Suppressor macrophage treated with lipopolysaccharide for 4 hours (primary cell): Measurements from ENCODE around the gene ZCCHC4.
A peak's percentile ranks its signal among the peaks of the same experiment; 100 is the strongest.
"Not testable (repeated sequence)": the region's sequence is repeated elsewhere in the genome, so short reads cannot be mapped to it uniquely, and the experiment has no call there.

ENCODE experiments used
- DNase-seq: peaks from one replicate; pipeline ENCODE4 v3.0.0-alpha.2; 2020

ZCCHC4 gene

DNA sequence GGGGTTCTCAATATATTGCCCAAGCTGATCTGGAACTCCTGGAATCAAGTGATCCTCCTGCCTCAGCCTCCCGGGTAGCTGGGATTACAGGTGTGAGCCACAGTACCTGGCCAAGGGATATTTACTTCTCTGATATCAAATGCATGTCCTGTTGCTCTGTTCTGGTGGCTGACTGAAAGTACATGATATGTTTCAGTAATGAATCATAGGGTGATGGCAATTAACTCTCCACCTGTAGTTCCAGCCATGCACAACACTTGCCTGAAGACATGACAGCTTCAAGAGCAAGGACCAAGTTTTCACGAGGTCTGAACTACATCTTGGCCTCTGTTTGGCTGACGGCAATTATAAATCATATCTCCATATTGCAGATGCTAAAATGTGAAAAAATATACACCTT lies 9.1 kb downstream of the ZCCHC4 start:
- no peak for DNase-seq

GRCh38 chr4:25328463-25328862 lies 15.9 kb downstream of the ZCCHC4 start:
- not testable (repeated sequence) for DNase-seq

GRCh38 chr4:25330335-25330734 lies 17.8 kb downstream of the ZCCHC4 start:
- DNase-seq, result no peak

- DNase-seq, result no peak
These were observed 18.6 kb downstream of the ZCCHC4 start for GRCh38 chr4:25330905-25331808.

GRCh38 chr4:25343671-25344070 lies 31.1 kb downstream of the ZCCHC4 start:
- DNase-seq, result no peak

- no peak for DNase-seq
These were observed 33.2 kb downstream of the ZCCHC4 start for GRCh38 chr4:25345744-25346143.

DNA sequence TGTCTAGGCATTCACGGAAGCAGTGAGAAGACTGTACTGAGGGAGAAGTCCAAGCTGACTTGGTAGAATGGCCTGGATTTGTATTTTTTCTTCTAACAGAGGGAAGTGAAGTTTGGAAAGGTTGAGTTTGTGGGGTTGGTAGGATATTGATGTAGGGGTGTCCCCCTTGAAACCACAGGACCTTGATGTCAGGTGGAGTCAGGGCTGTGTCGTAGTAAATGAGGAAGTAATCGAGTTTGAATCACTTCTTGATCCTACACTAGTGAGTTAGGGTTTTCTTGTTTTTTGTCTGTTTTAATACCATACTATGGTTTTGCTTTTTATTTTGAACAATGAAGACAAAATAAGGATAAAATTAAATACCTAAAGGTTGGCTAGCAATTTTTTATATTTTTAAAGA lies 34.3 kb downstream of the ZCCHC4 start:
- peak; percentile 10 for DNase-seq

DNA sequence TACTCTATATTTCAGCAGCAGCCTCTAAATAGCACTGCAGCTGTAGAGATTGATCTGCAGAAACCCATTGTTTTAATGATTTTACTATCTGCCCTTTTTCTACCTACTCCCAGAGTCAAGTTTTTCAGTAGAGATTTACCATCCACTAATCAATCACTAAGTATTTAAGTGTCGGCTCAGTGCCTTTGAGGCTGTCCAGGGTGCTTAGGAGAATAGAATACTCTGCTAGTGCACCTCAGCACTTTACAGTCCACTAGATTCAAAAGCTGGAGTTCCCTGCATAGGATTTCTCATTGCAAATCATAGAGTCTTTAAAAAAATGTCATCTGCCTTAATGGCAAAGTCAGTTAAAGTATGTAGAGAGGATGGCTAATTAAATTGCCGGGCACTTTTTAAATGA lies 34.9 kb downstream of the ZCCHC4 start:
- DNase-seq, result no peak

DNA sequence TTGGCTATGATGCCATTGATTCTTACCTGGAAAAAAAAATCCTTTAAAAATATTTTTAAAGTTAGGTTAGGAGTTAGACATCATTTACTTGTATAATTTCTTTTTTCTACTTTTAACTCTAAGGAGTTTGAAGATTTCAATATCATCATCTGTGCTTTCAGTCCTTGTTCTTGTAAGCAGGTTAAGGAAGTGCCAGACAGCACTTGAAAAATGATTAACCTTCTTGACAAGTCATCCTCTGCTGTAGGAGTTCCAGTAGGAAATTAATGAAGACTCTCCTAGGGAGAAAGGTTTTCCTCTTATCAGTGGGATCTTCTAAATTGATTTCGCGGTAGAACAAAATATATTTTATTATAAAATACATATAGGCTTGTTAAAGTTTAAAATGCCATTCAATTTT lies 35.4 kb downstream of the ZCCHC4 start:
- DNase-seq, result no peak

GRCh38 chr4:25350561-25350960 lies 38.0 kb downstream of the ZCCHC4 start:
- DNase-seq, result no peak

- DNase-seq, result no peak
These were observed 39.3 kb downstream of the ZCCHC4 start for GRCh38 chr4:25351777-25352416.

- no peak for DNase-seq
These were observed 43.5 kb downstream of the ZCCHC4 start for GRCh38 chr4:25356068-25356467.

- no peak for DNase-seq
These were observed 46.1 kb downstream of the ZCCHC4 start for GRCh38 chr4:25358515-25359275.

GRCh38 chr4:25361253-25361652 lies 48.7 kb downstream of the ZCCHC4 start:
- DNase-seq, result no peak

- peak; percentile 69 for DNase-seq
These were observed 54.5 kb downstream of the ZCCHC4 start for GRCh38 chr4:25367004-25367621.

- DNase-seq, result no peak
These were observed 55.3 kb downstream of the ZCCHC4 start for GRCh38 chr4:25367877-25368276.

DNA sequence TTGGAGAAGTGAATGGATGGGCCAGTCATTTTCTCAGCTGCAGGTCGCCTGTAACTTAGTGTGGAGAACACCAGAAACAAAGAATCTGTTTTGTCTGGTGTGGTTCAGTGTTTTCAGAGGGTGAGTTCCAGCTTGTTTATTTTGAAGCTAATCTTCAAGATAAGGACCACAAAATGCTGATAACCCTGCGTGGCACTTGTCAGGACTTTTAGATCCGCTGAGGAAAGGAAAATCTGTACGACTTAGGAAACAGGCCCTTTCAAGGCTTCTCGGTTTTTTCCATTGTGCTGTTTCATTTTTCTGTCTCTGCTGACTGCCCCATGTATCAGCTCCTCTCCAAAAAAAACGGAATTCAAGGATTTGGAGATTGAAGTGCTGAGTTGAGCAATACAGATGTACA lies 55.7 kb downstream of the ZCCHC4 start:
- DNase-seq, result no peak

DNA sequence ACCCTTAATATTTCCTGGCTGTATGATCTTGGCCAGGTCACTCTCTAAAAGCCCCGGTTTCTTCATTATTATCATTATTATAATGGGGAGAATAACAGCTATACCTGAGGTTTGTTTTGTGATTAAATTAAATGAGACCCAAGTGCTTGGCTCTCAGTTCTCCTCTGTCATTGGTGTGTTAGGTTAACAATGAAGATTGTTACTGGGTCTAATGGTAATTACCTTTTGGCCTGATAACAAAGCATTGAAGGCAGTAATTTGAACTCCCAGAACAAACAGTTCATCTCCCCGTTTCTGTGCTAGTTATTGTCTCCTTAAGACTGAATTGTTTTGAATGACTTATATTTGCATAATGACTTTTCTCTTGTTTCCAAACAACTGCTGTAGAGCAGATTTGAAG lies 57.7 kb downstream of the ZCCHC4 start:
- DNase-seq, result no peak

DNA sequence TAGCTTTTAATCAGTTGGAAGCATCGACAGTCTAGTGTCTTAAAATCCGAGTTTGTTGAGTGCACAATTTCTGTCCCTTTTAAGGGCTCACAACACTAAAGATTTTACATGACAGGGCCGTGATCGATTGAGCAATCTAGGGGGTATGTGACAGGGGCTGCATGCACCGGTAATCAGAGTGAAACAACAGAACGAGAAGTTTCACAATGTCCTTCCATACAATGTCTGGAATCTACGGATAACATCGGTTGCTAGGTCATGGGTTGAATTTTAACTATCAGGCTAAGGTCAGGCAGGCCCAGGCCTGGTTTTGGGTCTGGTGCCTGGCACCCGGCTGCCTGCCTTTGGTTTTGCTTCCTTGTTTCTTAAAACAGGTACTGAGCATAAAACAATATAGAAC lies 60.0 kb downstream of the ZCCHC4 start:
- peak; percentile 7 for DNase-seq

- peak; percentile 94 for DNase-seq
These were observed 64.4 kb downstream of the ZCCHC4 start, which contains the start of gene ANAPC4 for GRCh38 chr4:25376754-25377571. ANAPC4 (plus strand) TSS chr4:25377263; CDS start chr4:25377428, 165 bp downstream.

DNA sequence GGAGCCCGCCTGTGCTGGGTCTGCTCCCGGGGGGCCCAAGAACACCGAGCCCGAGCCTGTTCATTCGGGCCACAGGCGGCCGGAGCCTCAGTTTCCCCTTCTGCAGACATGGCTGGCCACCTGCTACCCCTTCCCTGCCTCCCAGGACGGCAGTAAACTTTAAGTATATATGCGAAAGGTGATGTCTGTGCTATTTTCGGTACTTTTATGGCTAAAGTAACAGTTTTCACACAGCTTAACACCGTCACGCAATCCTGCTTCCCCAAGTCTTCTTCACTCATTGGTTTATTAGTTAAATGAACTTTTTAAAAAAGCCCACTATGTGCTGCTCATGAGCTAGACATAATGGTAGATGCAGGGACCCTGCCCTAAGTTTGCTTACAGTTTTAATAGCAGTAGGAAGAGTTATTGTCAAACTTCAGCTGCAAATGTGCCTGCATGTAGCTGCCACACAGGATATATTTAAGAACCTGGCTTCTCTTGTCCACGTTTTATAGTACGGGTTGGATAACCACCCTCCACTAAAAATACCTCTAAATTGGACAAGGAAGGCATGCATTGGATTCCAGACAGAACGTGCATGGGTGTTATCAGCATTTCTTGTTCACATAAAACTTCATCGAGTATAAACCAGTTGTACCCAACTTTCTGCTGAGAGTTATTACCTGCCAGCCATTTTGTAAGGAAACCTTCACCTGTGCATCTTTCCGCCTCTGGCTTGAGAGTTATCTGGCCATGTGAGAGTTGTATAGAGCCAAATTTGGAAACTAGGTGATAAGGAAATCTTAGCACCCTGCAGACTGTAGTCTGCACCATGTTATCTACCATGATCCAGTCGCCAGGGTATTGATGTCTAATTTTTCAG lies 65.2 kb downstream of the ZCCHC4 start:
- DNase-seq, result no peak
